GM18873 (cell line): ENCODE measurements around the gene PACRGL.

Experiments used
- ATAC-seq: cut with Tn5 transposase; IDR thresholded peaks from one replicate; pipeline ENCODE4 v1.9.1; 2021; ENCODE audit warnings: mild to moderate bottlenecking, moderate library complexity, moderate number of reproducible peaks; ENCODE audit not compliant: unreplicated experiment, low FRiP score

PACRGL gene

DNA sequence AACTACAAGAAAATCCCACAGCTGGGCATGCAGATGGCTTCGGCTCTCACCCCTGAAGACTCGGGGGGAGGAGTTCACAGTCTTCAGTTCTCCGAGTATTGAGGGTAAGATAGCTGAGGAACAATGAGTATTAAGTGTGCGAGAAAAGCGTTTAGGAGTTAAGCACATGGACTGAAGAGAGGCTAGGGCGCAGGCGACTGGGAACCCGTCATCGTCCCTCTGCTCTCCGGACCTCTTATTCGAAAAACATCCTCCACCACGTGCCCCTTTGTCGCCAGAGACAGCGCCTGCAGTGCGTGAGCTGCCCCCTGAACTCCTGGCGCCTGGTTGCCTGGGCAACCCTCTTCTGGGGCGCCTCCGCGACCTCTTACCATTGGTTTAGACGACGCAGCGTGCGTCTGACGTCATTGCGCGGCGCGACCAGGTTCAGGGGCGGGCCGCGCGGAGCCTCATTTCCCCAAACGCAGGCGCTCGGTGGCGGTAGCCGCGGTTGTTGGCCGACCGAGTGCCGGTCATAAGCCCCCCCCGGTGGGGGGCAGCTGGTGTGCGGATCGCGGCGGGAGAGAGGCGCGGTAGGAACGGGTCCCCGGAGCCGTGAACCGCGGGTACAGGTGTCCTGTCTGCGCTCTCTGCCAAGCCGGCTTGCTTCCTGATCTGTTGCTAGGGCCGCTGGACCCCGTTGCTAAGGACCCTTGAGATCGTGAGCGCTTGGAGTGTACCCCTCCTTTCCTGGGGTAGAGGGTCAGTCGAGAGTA lies at the start of gene PACRGL:
TSS of gene PACRGL (plus strand) at position 452 of the 755 bp plus-strand sequence. CDS start 4,024 bp downstream, outside the sequence.
- ATAC-seq: peak; percentile 99

- ATAC-seq: no peak
Measured at GRCh38 chr4:20652226-20652885, 47.9 kb upstream of the PACRGL start.

GRCh38 chr4:20658456-20658855 lies 41.8 kb upstream of the PACRGL start:
- ATAC-seq: no peak

- no peak for ATAC-seq
Measured at GRCh38 chr4:20662851-20663250, 37.4 kb upstream of the PACRGL start.

DNA sequence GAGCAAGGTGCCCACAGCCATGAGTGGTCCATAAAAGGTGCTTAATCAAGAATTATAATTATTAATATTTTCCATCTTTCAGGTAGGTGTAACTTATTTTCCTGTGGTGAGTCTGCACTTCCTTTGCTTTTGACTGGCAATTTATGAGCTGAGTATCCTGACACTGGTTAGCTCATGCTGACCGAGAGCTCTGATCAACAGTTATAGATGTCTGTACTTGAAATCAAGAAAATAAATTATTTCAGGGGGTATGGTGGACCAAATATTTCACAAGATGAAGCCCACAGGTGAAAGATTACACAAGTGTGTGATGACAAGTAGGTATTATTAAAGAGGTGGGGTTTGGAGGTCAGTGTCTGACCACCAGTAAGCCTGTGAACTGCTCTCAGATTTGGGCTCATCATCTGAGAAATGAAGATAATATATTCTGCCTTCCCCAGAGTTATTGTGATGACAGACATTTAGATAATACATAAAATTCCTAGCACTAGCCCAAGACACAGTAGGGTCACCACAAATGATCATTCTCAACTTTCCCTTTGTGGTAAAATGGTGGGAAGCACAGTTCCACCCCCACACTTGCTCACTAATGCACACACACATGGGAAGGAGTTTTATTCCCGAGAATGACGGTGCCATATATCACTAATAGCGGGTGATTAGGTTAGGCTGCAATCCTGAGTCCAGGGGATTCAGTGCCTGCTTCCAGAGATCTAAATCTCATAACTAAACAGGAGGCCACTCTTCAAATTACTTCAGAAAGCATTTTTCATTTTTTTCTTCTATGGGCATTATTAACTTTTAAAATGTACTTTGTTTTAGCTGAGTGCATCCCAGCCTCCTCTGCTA lies 34.0 kb upstream of the PACRGL start:
- ATAC-seq: no peak

- ATAC-seq: no peak
Measured at GRCh38 chr4:20672262-20672661, 28.0 kb upstream of the PACRGL start.

DNA sequence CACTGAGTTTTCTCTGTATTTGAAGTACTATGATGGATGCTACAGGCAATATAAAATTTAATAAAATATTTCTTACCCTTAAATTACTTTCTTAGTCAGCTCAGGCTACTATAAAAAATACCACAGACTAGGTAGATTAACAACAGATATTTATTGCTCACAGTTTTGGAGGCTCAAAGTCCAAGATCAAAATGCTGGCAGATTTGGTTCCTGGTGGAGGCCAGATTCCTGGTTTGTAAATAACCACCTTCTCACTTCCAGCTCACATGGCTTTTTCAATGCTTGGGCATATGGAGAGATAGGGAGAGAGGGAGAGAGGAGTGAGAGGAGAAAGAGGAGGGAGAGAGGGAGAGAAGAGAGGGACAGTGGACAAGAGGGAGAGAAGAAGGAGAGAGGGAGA lies 24.5 kb upstream of the PACRGL start:
- ATAC-seq: no peak

- ATAC-seq: no peak
Measured at GRCh38 chr4:20676501-20677197, 23.6 kb upstream of the PACRGL start.

- no peak for ATAC-seq
Measured at GRCh38 chr4:20678400-20678799, 21.9 kb upstream of the PACRGL start.

- no peak for ATAC-seq
Measured at GRCh38 chr4:20679951-20680350, 20.3 kb upstream of the PACRGL start.

GRCh38 chr4:20680736-20681135 lies 19.5 kb upstream of the PACRGL start:
- ATAC-seq: no peak

DNA sequence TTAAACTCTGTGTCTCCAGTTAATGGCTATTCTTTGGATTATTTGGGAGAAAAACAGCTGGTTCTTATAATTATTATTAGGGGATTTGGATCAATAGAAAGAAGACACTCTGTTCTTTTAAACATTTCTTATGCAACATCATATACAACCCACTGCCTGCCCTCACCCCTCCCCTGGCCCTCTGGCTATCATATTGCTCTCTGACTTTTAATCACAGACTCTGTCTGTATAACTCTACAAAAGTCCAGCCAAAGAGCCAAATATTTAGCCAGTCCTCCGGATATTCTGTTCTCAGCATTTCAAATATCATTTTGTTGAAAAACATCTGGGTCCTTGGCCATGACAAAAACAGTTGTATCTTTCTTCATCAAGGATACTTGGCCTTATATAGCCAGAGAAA lies 19.0 kb upstream of the PACRGL start:
- no peak for ATAC-seq

DNA sequence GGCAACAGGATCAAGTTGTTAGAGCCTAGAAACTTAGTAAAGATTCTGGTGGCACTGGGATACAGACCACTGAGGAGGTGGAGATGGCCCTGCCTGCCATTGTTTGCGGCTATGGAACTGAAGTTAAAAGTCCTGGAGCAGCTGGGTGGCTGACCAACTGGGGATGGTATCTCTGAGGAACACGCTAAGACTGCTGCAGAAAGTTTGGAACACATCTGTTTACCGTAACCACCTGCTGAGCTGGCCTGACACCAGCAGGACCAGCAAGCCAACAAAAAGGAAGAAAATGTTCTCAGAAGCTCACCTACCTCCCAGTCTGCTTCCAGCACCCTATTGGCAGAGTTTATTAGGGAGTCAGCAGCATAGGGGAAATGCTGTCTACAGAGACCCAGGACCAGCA lies 17.4 kb upstream of the PACRGL start:
- no peak for ATAC-seq

- ATAC-seq: no peak
Measured at GRCh38 chr4:20683766-20684165, 16.5 kb upstream of the PACRGL start.

GRCh38 chr4:20684852-20685763 lies 15.2 kb upstream of the PACRGL start:
- no peak for ATAC-seq

GRCh38 chr4:20687864-20688263 lies 12.4 kb upstream of the PACRGL start:
- no peak for ATAC-seq

DNA sequence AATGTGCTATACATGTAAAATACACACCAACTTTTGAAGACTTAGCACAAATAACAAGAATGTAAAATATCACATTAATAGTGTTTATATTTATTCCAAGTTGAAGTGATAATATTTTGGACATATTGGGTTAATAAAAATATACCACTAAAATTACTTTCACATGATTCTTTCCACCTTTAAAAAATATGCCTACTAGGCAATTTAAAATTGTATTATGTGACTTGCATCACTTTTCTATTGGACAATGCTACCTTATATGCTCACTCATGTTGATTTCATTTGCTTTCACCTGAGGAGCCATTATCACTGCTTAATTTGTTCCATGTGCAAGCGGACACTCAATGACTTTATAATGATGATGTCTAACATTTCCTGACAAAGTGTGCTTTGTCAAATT lies 3.4 kb upstream of the PACRGL start:
- no peak for ATAC-seq

DNA sequence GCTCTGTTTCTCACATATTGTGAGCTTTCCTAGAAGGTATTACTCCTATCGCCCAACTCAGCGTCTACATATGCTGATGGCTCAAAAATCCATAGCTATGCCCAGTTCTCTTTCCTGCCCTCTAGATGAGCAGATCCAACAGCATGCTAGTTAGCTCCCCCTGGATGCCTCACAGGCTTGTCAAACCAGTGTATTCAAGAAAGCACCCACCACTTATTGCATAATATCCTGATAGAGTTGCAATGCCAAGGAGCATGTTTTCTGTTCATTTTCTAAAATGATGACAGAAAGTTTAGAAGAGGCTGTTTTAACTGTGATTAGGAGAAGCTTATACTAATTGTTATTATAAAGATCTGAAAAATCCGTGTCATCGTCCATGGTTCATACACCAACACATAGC lies 1.9 kb upstream of the PACRGL start:
- ATAC-seq: no peak

GRCh38 chr4:20698820-20699219 lies 1.4 kb upstream of the PACRGL start:
- ATAC-seq: no peak

- ATAC-seq: no peak
Measured at GRCh38 chr4:20711335-20711734, 11.1 kb downstream of the PACRGL start.
